Karpas-422 (cell line): ENCODE results near the gene CDKL4. TPM values are rescaled to one million over a fixed set of nuclear protein-coding genes. Genes with fewer than 3 reads are reported as not detected.
"Not testable (repeated sequence)": the region's sequence is repeated elsewhere in the genome, so short reads cannot be mapped to it uniquely, and the experiment has no call there.

Source experiments
- DNase-seq: peaks from one replicate; pipeline ENCODE4 v3.0.0-alpha.2; 2015
- H2AFZ ChIP-seq: fragments of 200-600 bp; sonication (generic); 2 replicates; pipeline ENCODE4 v1.6.1; 2014; ENCODE audit warnings: antibody characterized with exemption, low read length, mixed read lengths
- H3K27ac ChIP-seq: fragments of 200-600 bp; sonication (generic); 2 replicates; pipeline ENCODE4 v1.5.1; 2014; ENCODE audit warnings: mild to moderate bottlenecking, low read length, moderate library complexity
- H3K27me3 ChIP-seq: fragments of 200-600 bp; sonication (generic); 2 replicates; pipeline ENCODE4 v1.6.1; 2014; ENCODE audit warnings: low read length, mixed read lengths
- H3K36me3 ChIP-seq: fragments of 200-600 bp; sonication (generic); 2 replicates; pipeline ENCODE4 v1.6.1; 2014; ENCODE audit warnings: low read length, mixed read lengths; ENCODE audit not compliant: insufficient read depth
- H3K4me1 ChIP-seq: fragments of 200-600 bp; sonication (generic); 2 replicates; pipeline ENCODE4 v1.6.1; 2014; ENCODE audit warnings: mild to moderate bottlenecking, low read length, mixed read lengths
- H3K4me2 ChIP-seq: fragments of 200-600 bp; sonication (generic); 2 replicates; pipeline ENCODE4 v1.6.1; 2014; ENCODE audit warnings: low read length, low read depth, mild to moderate bottlenecking; ENCODE audit not compliant: poor library complexity, severe bottlenecking
- H3K4me3 ChIP-seq: fragments of 200-600 bp; sonication (generic); 2 replicates; pipeline ENCODE4 v1.5.1; 2014; ENCODE audit warnings: mild to moderate bottlenecking, antibody characterized with exemption, low read length, mixed read lengths
- H3K79me2 ChIP-seq: fragments of 200-600 bp; sonication (generic); 2 replicates; pipeline ENCODE4 v1.6.1; 2014; ENCODE audit warnings: mild to moderate bottlenecking, low read length, mixed read lengths
- H3K9ac ChIP-seq: fragments of 200-600 bp; sonication (generic); 2 replicates; pipeline ENCODE4 v1.6.0; 2014; ENCODE audit warnings: low read length
- H3K9me2 ChIP-seq: fragments of 200-600 bp; sonication (generic), shearing (Covaris generic); replicated peaks from 2 replicates; pipeline ENCODE4 v1.6.0; 2014; ENCODE audit warnings: mild to moderate bottlenecking, low read length, moderate library complexity; ENCODE audit not compliant: insufficient read depth
- H3K9me3 ChIP-seq: fragments of 300-700, 200-600 bp; sonication (generic); 2 replicates; pipeline ENCODE4 v1.6.1; 2014; ENCODE audit warnings: low read length, mixed read lengths
- H4K20me1 ChIP-seq: fragments of 200-600 bp; sonication (generic); 2 replicates; pipeline ENCODE4 v1.6.1; 2014; ENCODE audit warnings: mild to moderate bottlenecking, antibody characterized with exemption, low read length, low read depth; ENCODE audit not compliant: insufficient read depth
- total RNA-seq: library from RNA; depleted of rRNA; stranded (reverse); fragments of >200 nt; shearing (Covaris generic); gene quantifications from 2 replicates; pipeline ENCODE4 v1.2.3, GENCODE V29; 2014; ENCODE audit warnings: low replicate concordance

The CDKL4 gene
- total RNA-seq, 1 experiment from 2014 or later: 14.3 TPM

GRCh38 chr2:39244963-39245625 is 1.3 kb upstream of the CDKL4 start:
- peak overlapping the region; percentile 50 for H3K9ac ChIP-seq
- peak overlapping the region; percentile 55 for H3K27ac ChIP-seq
- not testable (repeated sequence) for H3K9me2 ChIP-seq, H2AFZ ChIP-seq, H3K36me3 ChIP-seq, H3K79me2 ChIP-seq, H3K27me3 ChIP-seq, H3K9me3 ChIP-seq, H4K20me1 ChIP-seq
- peak overlapping the region; percentile 46 for H3K4me2 ChIP-seq
- H3K4me3 ChIP-seq: peak overlapping the region; percentile 47
- H3K4me1 ChIP-seq: peaks cover 26% of the 10 kb centered on the region
- peak; percentile 65 for DNase-seq

DNA sequence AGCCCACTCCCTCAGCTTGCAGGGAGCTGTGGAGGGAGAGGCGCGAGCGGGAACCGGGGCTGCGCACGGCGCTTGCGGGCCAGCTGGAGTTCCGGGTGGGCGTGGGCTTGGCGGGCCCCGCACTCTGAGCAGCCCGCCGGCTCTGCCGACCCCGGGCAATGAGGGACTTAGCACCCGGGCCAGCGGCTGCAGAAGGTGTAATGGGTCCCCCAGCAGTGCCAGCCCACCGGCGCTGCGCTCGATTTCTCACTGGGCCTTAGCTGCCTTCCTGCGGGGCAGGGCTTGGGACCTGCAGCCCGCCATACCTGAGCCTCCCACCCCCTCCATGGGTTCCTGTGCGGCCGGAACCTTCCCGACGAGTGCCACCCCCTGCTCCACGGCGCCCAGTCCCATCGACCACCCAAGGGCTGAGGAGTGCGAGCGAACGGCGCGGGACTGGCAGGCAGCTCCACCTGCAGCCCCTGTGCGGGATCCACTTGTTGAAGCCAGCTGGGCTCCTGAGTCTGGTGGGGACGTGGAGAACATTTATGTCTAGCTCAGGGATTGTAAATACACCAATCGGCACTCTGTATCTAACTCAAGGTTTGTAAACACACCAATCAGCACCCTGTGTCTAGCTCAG is 582 bp upstream of the CDKL4 start:
- H3K36me3 ChIP-seq, H3K4me2 ChIP-seq, H3K9ac ChIP-seq, DNase-seq, H3K4me3 ChIP-seq, H3K9me3 ChIP-seq, H3K27ac ChIP-seq, H3K27me3 ChIP-seq, H2AFZ ChIP-seq, H3K79me2 ChIP-seq, H4K20me1 ChIP-seq, H3K9me2 ChIP-seq: not testable (repeated sequence)
- H3K4me1 ChIP-seq: peaks cover 26% of the 10 kb centered on the region

- H4K20me1 ChIP-seq: no peaks in the 10 kb centered on the region
- no peak overlapping the region for H3K4me2 ChIP-seq
- peaks cover 14% of the 10 kb centered on the region for H3K4me1 ChIP-seq
- H3K27me3 ChIP-seq: no peaks in the 10 kb centered on the region
- DNase-seq: no peak
- H3K79me2 ChIP-seq: no peaks in the 10 kb centered on the region
- H3K9me3 ChIP-seq: no peaks in the 10 kb centered on the region
- no peaks in the 10 kb centered on the region for H3K36me3 ChIP-seq
- no peaks in the 10 kb centered on the region for H3K9me2 ChIP-seq
- no peak overlapping the region for H3K9ac ChIP-seq
- no peak overlapping the region for H2AFZ ChIP-seq
- no peak overlapping the region for H3K4me3 ChIP-seq
- no peak overlapping the region for H3K27ac ChIP-seq
Measured at GRCh38 chr2:39241588-39241987, 2.2 kb downstream of the CDKL4 start.

GRCh38 chr2:39240758-39241157 is 3.0 kb downstream of the CDKL4 start:
- no peak overlapping the region for H3K4me3 ChIP-seq
- H3K4me1 ChIP-seq: peaks cover 6% of the 10 kb centered on the region
- no peak overlapping the region for H3K9ac ChIP-seq
- no peaks in the 10 kb centered on the region for H3K9me2 ChIP-seq
- H3K27ac ChIP-seq: no peak overlapping the region
- H3K9me3 ChIP-seq: no peaks in the 10 kb centered on the region
- H3K4me2 ChIP-seq: no peak overlapping the region
- no peak overlapping the region for H2AFZ ChIP-seq
- H4K20me1 ChIP-seq: no peaks in the 10 kb centered on the region
- no peak for DNase-seq
- H3K79me2 ChIP-seq: no peaks in the 10 kb centered on the region
- no peaks in the 10 kb centered on the region for H3K36me3 ChIP-seq
- H3K27me3 ChIP-seq: no peaks in the 10 kb centered on the region

GRCh38 chr2:39234754-39235153 is 9.0 kb downstream of the CDKL4 start:
- H3K27ac ChIP-seq: no peak overlapping the region
- H3K9ac ChIP-seq: no peak overlapping the region
- no peaks in the 10 kb centered on the region for H3K9me2 ChIP-seq
- H3K9me3 ChIP-seq: no peaks in the 10 kb centered on the region
- no peak for DNase-seq
- 0 out of 2 replicates have a peak, but pooled peaks cover under 1% of the 10 kb centered on the region for H3K4me1 ChIP-seq
- H3K4me2 ChIP-seq: no peak overlapping the region
- no peak overlapping the region for H3K4me3 ChIP-seq
- no peaks in the 10 kb centered on the region for H4K20me1 ChIP-seq
- H3K36me3 ChIP-seq: no peaks in the 10 kb centered on the region
- no peak overlapping the region for H2AFZ ChIP-seq
- no peaks in the 10 kb centered on the region for H3K79me2 ChIP-seq
- H3K27me3 ChIP-seq: no peaks in the 10 kb centered on the region

DNA sequence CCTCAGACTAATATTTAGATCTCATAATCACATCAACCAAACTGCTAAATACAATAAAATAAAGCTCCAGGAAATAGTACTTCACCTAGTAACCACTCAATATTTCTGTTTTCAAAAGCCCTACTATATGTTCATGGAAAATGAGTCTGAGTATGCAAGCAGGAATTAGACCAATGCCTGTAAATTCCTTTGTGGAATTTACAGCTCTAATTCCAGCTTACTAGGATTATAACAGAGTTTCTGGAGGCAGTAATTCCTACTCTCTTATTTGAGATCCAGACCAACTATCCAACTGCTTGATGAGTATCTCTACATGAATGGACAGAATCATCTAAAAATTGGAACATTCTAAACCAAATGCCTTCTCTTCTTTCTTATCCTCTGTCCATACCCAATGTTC is 11.6 kb downstream of the CDKL4 start:
- H3K79me2 ChIP-seq: no peaks in the 10 kb centered on the region
- peaks cover 19% of the 10 kb centered on the region for H3K4me1 ChIP-seq
- H4K20me1 ChIP-seq: no peaks in the 10 kb centered on the region
- H3K9me3 ChIP-seq: no peaks in the 10 kb centered on the region
- no peak overlapping the region for H3K9ac ChIP-seq
- H3K4me2 ChIP-seq: no peak overlapping the region
- H3K27me3 ChIP-seq: no peaks in the 10 kb centered on the region
- no peak overlapping the region for H3K4me3 ChIP-seq
- no peak overlapping the region for H2AFZ ChIP-seq
- H3K36me3 ChIP-seq: no peaks in the 10 kb centered on the region
- H3K27ac ChIP-seq: no peak overlapping the region
- H3K9me2 ChIP-seq: no peaks in the 10 kb centered on the region
- no peak for DNase-seq

DNA sequence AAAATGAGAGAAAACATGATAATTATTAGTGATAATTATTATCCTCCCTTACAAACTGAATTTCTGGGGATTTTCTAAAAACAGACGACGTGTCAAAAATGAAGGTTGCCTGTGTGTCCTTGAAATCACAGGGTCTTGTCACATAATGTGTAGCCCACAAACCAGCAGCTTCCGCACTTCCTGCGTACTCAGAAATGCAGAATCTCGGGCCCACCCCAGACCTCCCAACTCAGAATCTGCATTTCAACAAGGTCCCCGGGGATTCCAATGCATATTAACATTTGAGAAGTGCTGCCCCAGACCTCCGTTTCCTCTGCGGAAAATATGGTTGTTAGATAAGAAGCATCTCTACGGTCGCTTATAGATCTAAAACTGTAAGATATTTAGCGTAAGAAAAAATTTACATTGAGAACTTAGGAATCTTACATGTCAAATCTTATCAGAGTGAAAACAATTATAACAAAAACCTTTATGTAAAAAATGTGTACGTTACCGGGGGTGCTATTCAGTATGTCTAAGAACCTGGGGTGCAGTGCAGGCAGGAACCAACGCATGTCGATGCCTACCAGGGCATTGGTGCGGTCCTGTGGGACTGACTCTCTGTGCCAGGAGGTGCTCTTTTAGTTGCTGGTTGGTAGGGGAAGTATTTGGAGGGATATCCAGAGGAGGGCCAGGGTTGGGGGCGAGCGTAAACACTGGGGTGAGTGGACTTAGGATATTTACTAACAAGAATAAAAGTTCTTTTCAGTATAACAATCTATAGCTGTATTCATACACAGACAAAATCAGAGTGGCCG is 15.2 kb downstream of the CDKL4 start:
- H3K4me3 ChIP-seq: peak overlapping the region; percentile 58
- H3K9ac ChIP-seq: peak overlapping the region; percentile 54
- H3K9me2 ChIP-seq: no peaks in the 10 kb centered on the region
- H3K4me1 ChIP-seq: peaks cover 19% of the 10 kb centered on the region
- H3K27me3 ChIP-seq: no peaks in the 10 kb centered on the region
- H3K79me2 ChIP-seq: no peaks in the 10 kb centered on the region
- no peaks in the 10 kb centered on the region for H3K36me3 ChIP-seq
- peak overlapping the region; percentile 8 for H2AFZ ChIP-seq
- H3K9me3 ChIP-seq: no peaks in the 10 kb centered on the region
- no peaks in the 10 kb centered on the region for H4K20me1 ChIP-seq
- DNase-seq: peak; percentile 82
- H3K4me2 ChIP-seq: peak overlapping the region; percentile 70
- no peak overlapping the region for H3K27ac ChIP-seq

GRCh38 chr2:39227628-39228412 is 15.9 kb downstream of the CDKL4 start:
- no peaks in the 10 kb centered on the region for H3K9me3 ChIP-seq
- H3K9ac ChIP-seq: peak overlapping the region; percentile 54
- H3K4me3 ChIP-seq: peak overlapping the region; percentile 58

More at GRCh38 chr2:39227628-39228412, 15.9 kb downstream of the CDKL4 start:
- no peaks in the 10 kb centered on the region for H3K9me2 ChIP-seq
- H3K36me3 ChIP-seq: no peaks in the 10 kb centered on the region
- peak overlapping the region; percentile 70 for H3K4me2 ChIP-seq
- DNase-seq: peak; percentile 90
- no peaks in the 10 kb centered on the region for H3K27me3 ChIP-seq
- H2AFZ ChIP-seq: peak overlapping the region; percentile 43
- no peak overlapping the region for H3K27ac ChIP-seq
- no peaks in the 10 kb centered on the region for H3K79me2 ChIP-seq
- H4K20me1 ChIP-seq: no peaks in the 10 kb centered on the region
- peaks cover 19% of the 10 kb centered on the region for H3K4me1 ChIP-seq
